HG02678 (cell line): Measurements from ENCODE around the gene PSMA1.
A peak's percentile ranks its signal among the peaks of the same experiment; 100 is the strongest.
"Not testable (repeated sequence)": the region's sequence is repeated elsewhere in the genome, so short reads cannot be mapped to it uniquely, and the experiment has no call there.

Experiments
- ATAC-seq: cut with Tn5 transposase; IDR thresholded peaks from one replicate; pipeline ENCODE4 v1.9.1; 2021; ENCODE audit warnings: mild to moderate bottlenecking, moderate library complexity; ENCODE audit not compliant: unreplicated experiment

Gene PSMA1

GRCh38 chr11:14519917-14520746, at the start of gene PSMA1:
Gene PSMA1 (minus strand): TSS chr11:14520386. CDS start chr11:14520299, 87 bp downstream.
- peak; percentile 92 for ATAC-seq

- ATAC-seq: not testable (repeated sequence)
Measured at GRCh38 chr11:14569516-14569915, 49.3 kb upstream of the PSMA1 start.

- no peak for ATAC-seq
Measured at GRCh38 chr11:14567064-14567651, 47.0 kb upstream of the PSMA1 start.

- no peak for ATAC-seq
Measured at GRCh38 chr11:14566331-14567063, 46.3 kb upstream of the PSMA1 start.

- ATAC-seq: no peak
Measured at GRCh38 chr11:14565845-14566244, 45.7 kb upstream of the PSMA1 start.

GRCh38 chr11:14555818-14556217, 35.6 kb upstream of the PSMA1 start:
- no peak for ATAC-seq

GRCh38 chr11:14554959-14555358, 34.8 kb upstream of the PSMA1 start:
- ATAC-seq: peak; percentile 61

- no peak for ATAC-seq
Measured at GRCh38 chr11:14552089-14552488, 31.9 kb upstream of the PSMA1 start.

GRCh38 chr11:14551380-14551779, 31.2 kb upstream of the PSMA1 start:
- no peak for ATAC-seq

- no peak for ATAC-seq
Measured at GRCh38 chr11:14549891-14550290, 29.7 kb upstream of the PSMA1 start.

- no peak for ATAC-seq
Measured at GRCh38 chr11:14547440-14547839, 27.3 kb upstream of the PSMA1 start.

GRCh38 chr11:14546672-14547071, 26.5 kb upstream of the PSMA1 start:
- ATAC-seq: no peak

GRCh38 chr11:14544611-14545010, 24.4 kb upstream of the PSMA1 start:
- peak; percentile 77 for ATAC-seq

GRCh38 chr11:14543260-14543659, 23.1 kb upstream of the PSMA1 start:
- no peak for ATAC-seq

- ATAC-seq: no peak
Measured at GRCh38 chr11:14542324-14542723, 22.1 kb upstream of the PSMA1 start.

GRCh38 chr11:14541192-14541947, 21.2 kb upstream of the PSMA1 start:
- ATAC-seq: no peak

GRCh38 chr11:14539982-14540421, 19.8 kb upstream of the PSMA1 start:
- no peak for ATAC-seq

- no peak for ATAC-seq
Measured at GRCh38 chr11:14538926-14539554, 18.9 kb upstream of the PSMA1 start.

GRCh38 chr11:14538271-14538925, 18.2 kb upstream of the PSMA1 start:
- ATAC-seq: no peak

- peak; percentile 63 for ATAC-seq
Measured at GRCh38 chr11:14537134-14537599, 17.0 kb upstream of the PSMA1 start.
